Measurements from ENCODE around the gene WDR41.
"Not testable (repeated sequence)": the region's sequence is repeated elsewhere in the genome, so short reads cannot be mapped to it uniquely, and the experiment has no call there.

DNA sequence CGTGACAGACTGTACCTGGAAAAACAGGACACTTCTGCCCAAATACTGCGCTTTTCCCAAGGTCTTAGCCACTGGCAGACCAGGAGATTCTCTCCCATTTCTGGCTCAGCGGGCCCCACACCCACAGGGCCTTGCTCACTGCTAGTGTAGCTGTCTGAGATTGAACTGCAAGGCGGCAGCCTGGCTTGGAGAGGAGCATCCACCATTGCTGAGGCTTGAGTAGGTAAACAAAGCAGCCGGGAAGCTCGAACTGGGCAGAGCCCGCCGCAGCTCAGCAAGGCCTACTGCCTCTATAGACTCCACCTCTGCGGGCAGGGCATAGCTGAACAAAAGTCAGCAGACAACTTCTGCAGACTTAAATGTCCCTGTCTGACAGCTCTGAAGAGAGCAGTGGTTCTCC is 9.0 kb upstream of the WDR41 start:
- not testable (repeated sequence) for TF ChIP-seq CTCF, POLR2A (IDR thresholded peaks at IDR 0.05)

Data from esophagus squamous epithelium (tissue), 4 donors.